A549 (cell line): ENCODE measurements around the gene SPEN. TPM values are rescaled to one million over a fixed set of nuclear protein-coding genes. Genes with fewer than 3 reads are reported as not detected.

Experiments used
- ATAC-seq, 2 experiments: fragments of 200-7000 bp in 1 of 2; fragments of >200 bp in 1 of 2; cut with Nextera tagmentation in 1 of 2; cut with Tn5 transposase in 1 of 2; 3 replicates each; pipeline versions ENCODE4 v1.8.0 to v1.9.1; 2018 to 2020; ENCODE audit warnings: mild to moderate bottlenecking in 1 of 2, moderate library complexity in 1 of 2
- CTCF ChIA-PET: fragments of 300-600 bp; sonication (Branson Sonifier 250); formaldehyde crosslinking; extraction: SDS; loops from one replicate; lab custom pipeline; 2021; ENCODE audit warnings: antibody characterized with exemption, inconsistent platforms; lab: Yijun Ruan, JAX
- POLR2A ChIA-PET: fragments of 350-600 bp; formaldehyde crosslinking; extraction: SDS; loops from one replicate; lab custom pipeline; 2021; ENCODE audit warnings: antibody characterized with exemption, inconsistent platforms; lab: Yijun Ruan, JAX
- DNase-seq, 2 experiments: peaks; one replicate each; pipeline versions ENCODE4 v3.0.0 to v3.0.0-alpha.2; 2011 to 2016; ENCODE audit warnings: low read depth in 1 of 2, low spot score in 1 of 2
- FAIRE-seq: peaks from 2 replicates; lab custom pipeline; 2011; peaks lifted over from hg19 to GRCh38; lab: Jason Lieb, UNC
- H3K27ac ChIP-seq, 2 experiments: fragments of >200 bp; sonication (Bioruptor Twin); formaldehyde crosslinking; 3 replicates each; pipeline ENCODE4 v1.5.1; 2016 to 2017
- H3K4me1 ChIP-seq: fragments of >200 bp; sonication (Bioruptor Twin); formaldehyde crosslinking; 3 replicates; pipeline ENCODE4 v1.6.1; 2016
- H3K4me2 ChIP-seq: fragments of >200 bp; sonication (Bioruptor Twin); formaldehyde crosslinking; 3 replicates; pipeline ENCODE4 v1.6.1; 2016
- H3K4me3 ChIP-seq: fragments of >200 bp; sonication (Bioruptor Twin); formaldehyde crosslinking; 3 replicates; pipeline ENCODE4 v1.5.1; 2016
- H3K9me3 ChIP-seq: fragments of >200 bp; sonication (Bioruptor Twin); formaldehyde crosslinking; 3 replicates; pipeline ENCODE4 v1.6.1; 2016
- CBX8 ChIP-seq: fragments of 200-600 bp; sonication (generic); IDR thresholded peaks from 2 replicates; pipeline ENCODE4 v1.6.1; 2016
- CEBPB ChIP-seq, 2 experiments: fragments of >200 bp in 1 of 2; sonication (Bioruptor Twin) in 1 of 2; formaldehyde crosslinking in 1 of 2; IDR thresholded peaks; 2 replicates each; pipeline ENCODE4 v1.6.1; 2012 to 2016
- EHF ChIP-seq: fragments of 250-450 bp; sonication (Bioruptor Pico); IDR thresholded peaks from 2 replicates; pipeline ENCODE4 v1.5.0; 2020; ENCODE audit warnings: mild to moderate bottlenecking
- EP300 ChIP-seq, 2 experiments: fragments of >200 bp; sonication (Bioruptor Twin); formaldehyde crosslinking; IDR thresholded peaks; 2 replicates in 1 of 2; 3 replicates in 1 of 2; pipeline ENCODE4 v1.6.1; 2016 to 2017
- ESRRA ChIP-seq: fragments of 150-350 bp; IDR thresholded peaks from 2 replicates; pipeline ENCODE4 v1.6.1; 2014; ENCODE audit warnings: mild to moderate bottlenecking, low read length, borderline replicate concordance
- FOSB ChIP-seq: fragments of 250-450 bp; sonication (Bioruptor Pico); IDR thresholded peaks from 2 replicates; pipeline ENCODE4 v1.5.0; 2020; ENCODE audit warnings: mild to moderate bottlenecking, moderate library complexity
- FOSL2 ChIP-seq, 2 experiments: fragments of 450-650 bp in 1 of 2; fragments of >200 bp in 1 of 2; sonication (Bioruptor Twin) in 1 of 2; formaldehyde crosslinking; IDR thresholded peaks; 2 replicates each; pipeline versions ENCODE4 v1.5.0 to v1.6.1; 2016 to 2020; ENCODE audit warnings: mild to moderate bottlenecking in 1 of 2, moderate library complexity in 1 of 2
- GATA3 ChIP-seq: IDR thresholded peaks from 2 replicates; pipeline ENCODE4 v1.6.1; 2012; ENCODE audit warnings: borderline replicate concordance
- HEYL ChIP-seq: fragments of 250-450 bp; sonication (Bioruptor Pico); IDR thresholded peaks from 2 replicates; pipeline ENCODE4 v1.8.0; 2021; ENCODE audit warnings: mild to moderate bottlenecking, moderate library complexity
- HOXA7 ChIP-seq: fragments of 250-450 bp; sonication (Bioruptor Pico); IDR thresholded peaks from 2 replicates; pipeline ENCODE4 v1.5.0; 2020; ENCODE audit warnings: mild to moderate bottlenecking, moderate library complexity
- HOXB5 ChIP-seq: fragments of 250-450 bp; sonication (Bioruptor Pico); IDR thresholded peaks from 2 replicates; pipeline ENCODE4 v1.5.0; 2020; ENCODE audit warnings: mild to moderate bottlenecking, moderate library complexity
- KDM1A ChIP-seq: fragments of 200-600 bp; sonication (generic); IDR thresholded peaks from 2 replicates; pipeline ENCODE4 v1.6.1; 2016; ENCODE audit warnings: low read depth, mild to moderate bottlenecking
- MAFK ChIP-seq: fragments of 450-650 bp; IDR thresholded peaks from 2 replicates; pipeline ENCODE4 v1.6.1; 2014; ENCODE audit not compliant: partially characterized antibody
- MAZ ChIP-seq: fragments of 150-350 bp; IDR thresholded peaks from 2 replicates; pipeline ENCODE4 v1.6.1; 2014; ENCODE audit warnings: antibody characterized with exemption, low read depth, low read length, borderline replicate concordance
- POLR2A ChIP-seq: IDR thresholded peaks from 2 replicates; pipeline ENCODE4 v1.6.1; 2012; ENCODE audit warnings: mild to moderate bottlenecking, low read length
- POLR2AphosphoS2 ChIP-seq: conservative IDR thresholded peaks from 2 replicates; pipeline ENCODE4 v1.6.1; 2012; ENCODE audit warnings: low read length, improper control_type of control experiment, inconsistent platforms
- TP53 ChIP-seq: fragments of 250-450 bp; sonication (Bioruptor Pico); IDR thresholded peaks from 2 replicates; pipeline ENCODE4 v1.5.0; 2021; ENCODE audit warnings: mild to moderate bottlenecking, moderate library complexity
- ZC3H11A ChIP-seq: fragments of 450-650 bp; IDR thresholded peaks from 2 replicates; pipeline ENCODE4 v1.6.1; 2014; ENCODE audit warnings: antibody characterized with exemption, mild to moderate bottlenecking
- ZNF302 ChIP-seq: fragments of 250-450 bp; sonication (Bioruptor Pico); IDR thresholded peaks from 2 replicates; pipeline ENCODE4 v1.9.0; 2021; ENCODE audit warnings: inconsistent platforms, mild to moderate bottlenecking, moderate library complexity
- ZSCAN20 ChIP-seq: fragments of 250-450 bp; sonication (Bioruptor Pico); IDR thresholded peaks from 2 replicates; pipeline ENCODE4 v1.8.0; 2022; ENCODE audit warnings: mild to moderate bottlenecking, moderate library complexity
- WGBS: methylation state at CpG from one replicate; pipeline ENCODE4 v1.1.6; 2017; ENCODE audit errors: missing lambda C conversion rate; 5-methylcytosine and 5-hydroxymethylcytosine counted together
- polyA plus RNA-seq, 4 experiments: library from polyadenylated mRNA; depleted of rRNA in 3 of 4; stranded (reverse); fragments of >200 nt; fragmentation: RNase III in 1 of 4; extraction: RNeasy Plus Mini Kit Qiagen cat#74134 plus additional on column Dnase treatment in 1 of 4; gene quantifications; 2 replicates in 3 of 4; 3 replicates in 1 of 4; pipeline ENCODE4 v1.2.3, GENCODE V29; 2011 to 2017
- TF ChIP-seq, protein P1 (sequence below): fragments of 150-350 bp; IDR thresholded peaks from 2 replicates; pipeline ENCODE4 v1.6.1; 2014; ENCODE audit warnings: low read depth, mild to moderate bottlenecking, low read length
- TF ChIP-seq, protein P2 (sequence below): fragments of 250-450 bp; sonication (Bioruptor Pico); IDR thresholded peaks from 2 replicates; pipeline ENCODE4 v1.5.0; 2020; ENCODE audit warnings: low read depth, mild to moderate bottlenecking, moderate library complexity
- TF ChIP-seq, protein P3 (sequence below): IDR thresholded peaks from 2 replicates; pipeline ENCODE4 v1.6.1; 2012
- TF ChIP-seq, protein P4 (sequence below): fragments of 200-600 bp; sonication (generic); IDR thresholded peaks from 2 replicates; pipeline ENCODE4 v1.6.1; 2016; ENCODE audit warnings: antibody characterized with exemption, mild to moderate bottlenecking, moderate library complexity
- TF ChIP-seq, protein P5 (sequence below): IDR thresholded peaks from 2 replicates; pipeline ENCODE4 v1.6.1; 2012

The SPEN gene
- polyA plus RNA-seq, 2 of the 4 experiments (the other 2 are of a cell fraction) = 7.0 to 15.5 TPM

DNA sequence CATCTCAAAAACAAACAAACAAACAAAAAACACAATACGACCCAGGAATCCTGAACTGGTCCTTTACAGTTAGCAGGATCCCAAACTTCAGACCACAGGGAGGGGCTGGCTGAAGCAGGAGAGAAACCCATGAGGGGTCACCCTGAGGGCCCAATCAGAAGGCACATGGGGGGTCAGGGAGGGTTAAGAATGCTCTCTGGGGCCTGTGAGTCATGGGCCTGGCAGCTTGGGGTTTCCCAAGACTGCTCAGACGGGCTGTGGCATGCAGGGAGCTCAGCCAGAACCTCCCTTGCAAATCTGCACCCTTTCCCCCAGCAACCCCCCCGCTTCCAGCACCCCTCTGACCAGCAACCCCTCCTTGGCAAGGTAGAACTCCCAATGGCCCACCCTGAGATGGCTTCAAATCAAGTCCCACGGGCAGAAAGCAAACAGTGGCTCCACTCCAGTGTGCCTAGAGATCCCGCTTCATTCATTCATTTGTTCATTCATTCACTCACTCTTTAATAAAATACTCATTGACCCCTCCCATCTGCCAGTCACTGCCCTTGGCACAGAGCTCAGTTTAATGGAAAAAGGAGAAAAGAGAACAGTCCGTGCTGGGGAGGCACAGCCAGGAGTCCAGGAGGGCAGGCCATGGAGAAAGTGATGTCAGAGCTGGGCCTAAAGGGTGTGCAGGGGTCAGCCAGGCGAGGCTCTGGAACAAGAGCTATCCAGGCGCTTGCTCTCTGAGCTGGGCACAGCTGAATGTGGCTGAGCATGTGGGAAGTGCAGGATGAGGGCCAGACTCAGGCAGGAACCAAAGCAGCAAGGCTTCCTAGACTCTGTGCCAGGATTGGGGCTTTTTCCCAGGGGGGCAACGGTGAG lies 48.3 kb upstream of the SPEN start (continued):
- TF ChIP-seq ZC3H11A (no peak), FOSB (no peak), HOXA7 (CRISPR knock-in tag) (peak; percentile 8; the same call in 1 of the 2 replicates), ESRRA (peak; percentile 13; the same call in 1 of the 2 replicates), MAZ (no peak), FOSL2 (IDR thresholded peaks at IDR 0.05) (peak; percentile 80), FOSL2 (CRISPR knock-in tag; IDR thresholded peaks at IDR 0.05) (peak; percentile 94), EP300 (IDR thresholded peaks at IDR 0.05) (peak; percentile 52 to 81; a peak in 2 of 5 replicates), KDM1A (no peak), TP53 (no peak), CBX8 (no peak)
- TF ChIP-seq, protein P1, sequence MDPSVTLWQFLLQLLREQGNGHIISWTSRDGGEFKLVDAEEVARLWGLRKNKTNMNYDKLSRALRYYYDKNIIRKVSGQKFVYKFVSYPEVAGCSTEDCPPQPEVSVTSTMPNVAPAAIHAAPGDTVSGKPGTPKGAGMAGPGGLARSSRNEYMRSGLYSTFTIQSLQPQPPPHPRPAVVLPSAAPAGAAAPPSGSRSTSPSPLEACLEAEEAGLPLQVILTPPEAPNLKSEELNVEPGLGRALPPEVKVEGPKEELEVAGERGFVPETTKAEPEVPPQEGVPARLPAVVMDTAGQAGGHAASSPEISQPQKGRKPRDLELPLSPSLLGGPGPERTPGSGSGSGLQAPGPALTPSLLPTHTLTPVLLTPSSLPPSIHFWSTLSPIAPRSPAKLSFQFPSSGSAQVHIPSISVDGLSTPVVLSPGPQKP = no peak

DNA sequence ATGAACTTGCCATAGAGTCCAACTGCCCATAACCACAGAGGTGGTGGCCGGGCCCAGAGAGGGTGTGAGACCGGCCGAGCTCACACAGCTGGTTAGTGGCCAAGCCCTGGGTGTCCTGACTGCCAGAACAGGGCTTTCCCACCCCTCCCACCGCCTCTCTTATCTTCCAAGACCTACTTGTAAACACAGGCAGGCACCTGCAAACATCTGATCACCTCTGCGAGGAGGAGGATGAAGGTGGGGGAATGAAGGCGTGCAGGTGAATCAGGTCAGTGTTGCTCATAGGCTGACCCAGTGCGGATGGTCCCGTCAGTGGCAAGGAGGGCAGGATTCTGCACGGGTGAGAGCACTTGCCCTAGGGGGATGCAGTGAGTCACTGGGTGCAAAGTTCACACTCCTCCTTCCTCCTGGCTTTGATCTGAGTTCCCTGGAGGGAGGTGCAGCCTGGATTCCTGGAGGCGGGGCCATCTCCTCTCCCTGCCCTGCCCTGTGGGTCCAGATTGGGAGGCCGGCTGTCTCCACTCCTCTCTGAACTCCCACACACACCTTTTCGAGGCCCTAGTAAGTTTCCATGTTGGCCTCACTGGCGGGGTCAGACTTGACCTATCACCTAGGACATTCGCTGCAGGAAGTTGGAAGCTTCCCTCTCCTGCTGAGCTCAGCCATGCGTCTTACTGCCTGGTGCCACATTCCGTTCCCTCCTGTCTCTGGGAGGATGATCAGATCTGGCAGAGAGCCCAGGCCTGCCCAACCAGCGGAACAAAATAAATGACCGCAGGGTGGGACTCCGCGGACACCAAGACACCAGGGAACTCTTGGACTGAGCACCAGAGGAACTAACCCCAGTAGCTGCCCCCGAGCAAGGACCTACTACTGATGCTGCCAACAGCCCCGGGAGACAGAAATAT lies 47.3 kb upstream of the SPEN start:
- peak; percentile 89 to 97 for DNase-seq
- 3% methylated on average over 14 of the region's 22 CpGs for WGBS
- peak; percentile 65 to 77 for ATAC-seq
- H3K27ac ChIP-seq = peak overlapping the region; percentile 92 to 99
- peak overlapping the region; percentile 99 for H3K4me2 ChIP-seq
- H3K4me3 ChIP-seq = peak overlapping the region; percentile 56
- ChIA-PET CTCF (interaction anchor here (0.8 to 2.2 kb wide), 7 partner anchors 8 to 144 kb away, joined by 3 to 14 read pairs (median 3); partner anchors contain the start of gene SPEN), POLR2A (interaction anchor here (0.6 to 8.3 kb wide), 8 partner anchors 10 to 176 kb away, joined by 3 to 98 read pairs (median 7); partner anchors contain the start of genes SPEN and ZBTB17)
- no peak for FAIRE-seq
- no peaks in the 10 kb centered on the region for H3K9me3 ChIP-seq
- peaks cover 57% of the 10 kb centered on the region for H3K4me1 ChIP-seq
- TF ChIP-seq, protein P2, sequence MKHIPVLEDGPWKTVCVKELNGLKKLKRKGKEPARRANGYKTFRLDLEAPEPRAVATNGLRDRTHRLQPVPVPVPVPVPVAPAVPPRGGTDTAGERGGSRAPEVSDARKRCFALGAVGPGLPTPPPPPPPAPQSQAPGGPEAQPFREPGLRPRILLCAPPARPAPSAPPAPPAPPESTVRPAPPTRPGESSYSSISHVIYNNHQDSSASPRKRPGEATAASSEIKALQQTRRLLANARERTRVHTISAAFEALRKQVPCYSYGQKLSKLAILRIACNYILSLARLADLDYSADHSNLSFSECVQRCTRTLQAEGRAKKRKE (CRISPR knock-in tag) = no peak
- TF ChIP-seq KDM1A (no peak), POLR2A (peak; percentile 5; the same call in 1 of the 2 replicates), MAFK (no peak), FOSL2 (IDR thresholded peaks at IDR 0.05) (peak; percentile 65), FOSL2 (CRISPR knock-in tag; IDR thresholded peaks at IDR 0.05) (peak; percentile 96), HOXB5 (CRISPR knock-in tag) (no peak), HOXA7 (CRISPR knock-in tag) (no peak), EHF (no peak), CEBPB (IDR thresholded peaks at IDR 0.05) (peak in 1 of 2 experiments; percentile 20; a peak in 2 of 4 replicates), HEYL (CRISPR knock-in tag) (no peak), ZNF302 (no peak), ZSCAN20 (no peak), POLR2AphosphoS2 (no peak), GATA3 (peak; percentile 92)
- TF ChIP-seq, protein P3, sequence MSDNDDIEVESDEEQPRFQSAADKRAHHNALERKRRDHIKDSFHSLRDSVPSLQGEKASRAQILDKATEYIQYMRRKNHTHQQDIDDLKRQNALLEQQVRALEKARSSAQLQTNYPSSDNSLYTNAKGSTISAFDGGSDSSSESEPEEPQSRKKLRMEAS = peak; percentile 73
- TF ChIP-seq, protein P4, sequence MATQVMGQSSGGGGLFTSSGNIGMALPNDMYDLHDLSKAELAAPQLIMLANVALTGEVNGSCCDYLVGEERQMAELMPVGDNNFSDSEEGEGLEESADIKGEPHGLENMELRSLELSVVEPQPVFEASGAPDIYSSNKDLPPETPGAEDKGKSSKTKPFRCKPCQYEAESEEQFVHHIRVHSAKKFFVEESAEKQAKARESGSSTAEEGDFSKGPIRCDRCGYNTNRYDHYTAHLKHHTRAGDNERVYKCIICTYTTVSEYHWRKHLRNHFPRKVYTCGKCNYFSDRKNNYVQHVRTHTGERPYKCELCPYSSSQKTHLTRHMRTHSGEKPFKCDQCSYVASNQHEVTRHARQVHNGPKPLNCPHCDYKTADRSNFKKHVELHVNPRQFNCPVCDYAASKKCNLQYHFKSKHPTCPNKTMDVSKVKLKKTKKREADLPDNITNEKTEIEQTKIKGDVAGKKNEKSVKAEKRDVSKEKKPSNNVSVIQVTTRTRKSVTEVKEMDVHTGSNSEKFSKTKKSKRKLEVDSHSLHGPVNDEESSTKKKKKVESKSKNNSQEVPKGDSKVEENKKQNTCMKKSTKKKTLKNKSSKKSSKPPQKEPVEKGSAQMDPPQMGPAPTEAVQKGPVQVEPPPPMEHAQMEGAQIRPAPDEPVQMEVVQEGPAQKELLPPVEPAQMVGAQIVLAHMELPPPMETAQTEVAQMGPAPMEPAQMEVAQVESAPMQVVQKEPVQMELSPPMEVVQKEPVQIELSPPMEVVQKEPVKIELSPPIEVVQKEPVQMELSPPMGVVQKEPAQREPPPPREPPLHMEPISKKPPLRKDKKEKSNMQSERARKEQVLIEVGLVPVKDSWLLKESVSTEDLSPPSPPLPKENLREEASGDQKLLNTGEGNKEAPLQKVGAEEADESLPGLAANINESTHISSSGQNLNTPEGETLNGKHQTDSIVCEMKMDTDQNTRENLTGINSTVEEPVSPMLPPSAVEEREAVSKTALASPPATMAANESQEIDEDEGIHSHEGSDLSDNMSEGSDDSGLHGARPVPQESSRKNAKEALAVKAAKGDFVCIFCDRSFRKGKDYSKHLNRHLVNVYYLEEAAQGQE = no peak
- TF ChIP-seq, protein P1 = no peak
- TF ChIP-seq, protein P5, sequence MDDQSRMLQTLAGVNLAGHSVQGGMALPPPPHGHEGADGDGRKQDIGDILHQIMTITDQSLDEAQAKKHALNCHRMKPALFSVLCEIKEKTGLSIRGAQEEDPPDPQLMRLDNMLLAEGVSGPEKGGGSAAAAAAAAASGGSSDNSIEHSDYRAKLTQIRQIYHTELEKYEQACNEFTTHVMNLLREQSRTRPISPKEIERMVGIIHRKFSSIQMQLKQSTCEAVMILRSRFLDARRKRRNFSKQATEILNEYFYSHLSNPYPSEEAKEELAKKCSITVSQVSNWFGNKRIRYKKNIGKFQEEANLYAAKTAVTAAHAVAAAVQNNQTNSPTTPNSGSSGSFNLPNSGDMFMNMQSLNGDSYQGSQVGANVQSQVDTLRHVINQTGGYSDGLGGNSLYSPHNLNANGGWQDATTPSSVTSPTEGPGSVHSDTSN = peak; percentile 74
